Psoas muscle (tissue), 8 donors: ENCODE results near the gene C1S. TPM values are rescaled to one million over a fixed set of nuclear protein-coding genes. Genes with fewer than 3 reads are reported as not detected.
A peak's percentile ranks its signal among the peaks of the same experiment; 100 is the strongest.

ENCODE experiments used
- ATAC-seq, 4 donors: fragments of 200-7000 bp; cut with Tn5 transposase; one replicate each; pipeline ENCODE4 v1.9.1; 2020; ENCODE audit warnings: moderate library complexity in 3 of 4, mild to moderate bottlenecking in 2 of 4
- DNase-seq, 2 donors: peaks; one replicate each; pipeline ENCODE4 v3.0.0-alpha.2; 2020
- H3K27ac ChIP-seq: fragments of 200-600 bp; one replicate; pipeline ENCODE4 v1.8.0; 2022
- H3K27me3 ChIP-seq, 3 donors: fragments of 200-600 bp in 1 of 3; one replicate each; pipeline versions ENCODE4 v1.6.1 to v1.8.0; 2013 to 2022; ENCODE audit warnings: low read length in 2 of 3, mild to moderate bottlenecking in 2 of 3, moderate library complexity in 1 of 3; ENCODE audit not compliant: insufficient read depth in 3 of 3
- H3K36me3 ChIP-seq, 2 donors: fragments of 200-600 bp in 1 of 2; one replicate each; pipeline versions ENCODE4 v1.6.1 to v1.8.0; 2013 to 2022; ENCODE audit warnings: low read depth in 1 of 2, mild to moderate bottlenecking in 1 of 2, moderate library complexity in 1 of 2; ENCODE audit not compliant: insufficient read depth in 1 of 2
- H3K4me1 ChIP-seq: fragments of 200-600 bp; one replicate; pipeline ENCODE4 v1.8.0; 2022
- H3K4me3 ChIP-seq: fragments of 200-600 bp; one replicate; pipeline ENCODE4 v1.8.0; 2022; ENCODE audit warnings: mild to moderate bottlenecking
- H3K9me3 ChIP-seq: fragments of 200-600 bp; one replicate; pipeline ENCODE4 v1.8.0; 2022
- WGBS, 3 donors: extraction: QIAGEN DNeasy Blood & Tissue Kit; methylation state at CpG; one replicate each; pipeline versions ENCODE4 v1.1.6 to v1.1.7; 2013; 5-methylcytosine and 5-hydroxymethylcytosine counted together
- intact Hi-C, 2 donors: fragments of 100-400 bp; cut with DNase I; formaldehyde crosslinking; loops; one replicate each; pipeline versions ENCODE4 v1.11.0 to v1.14.2; 2022
- polyA plus RNA-seq, 3 donors: library from polyadenylated mRNA; stranded (reverse); fragments of 200-250 nt; gene quantifications; one replicate each; pipeline ENCODE4 v1.2.3, GENCODE V29; 2013
- total RNA-seq, 4 donors: library from RNA; stranded (reverse); fragmentation: NEBNext Ultra II Directional in 2 of 4; extraction: Animal tissue kit (Norgen Biotek cat#: 25700) in 2 of 4; gene quantifications; one replicate each; pipeline versions ENCODE4 v1.2.1 to v1.2.4, GENCODE V29; 2021 to 2023
- TF ChIP-seq, protein P1 (sequence below): fragments of 200-600 bp; IDR thresholded peaks from one replicate; pipeline ENCODE4 v1.8.0; 2022; ENCODE audit warnings: antibody characterized with exemption
- donor health status: healthy with polysubstance abuse.
- donor health status: DM: no; HTN: no; CAD: no; lungs with moderate emphysema.
- donor health status: Bipolar disorder and iron deficiency.
- donor health status: healthy.
- donor health status: DM: yes; HTN: yes; CAD: no.
- donor health status: DM: no; HTN: no; CAD: no.
- donor health status: DM: no; HTN: no; CAD: no.
- donor health status: DM: yes; HTN: yes; CAD: no.

C1S gene
- total and polyA plus RNA-seq, 7 donors: 35.9 to 98.5 (median 49.0) TPM

DNA sequence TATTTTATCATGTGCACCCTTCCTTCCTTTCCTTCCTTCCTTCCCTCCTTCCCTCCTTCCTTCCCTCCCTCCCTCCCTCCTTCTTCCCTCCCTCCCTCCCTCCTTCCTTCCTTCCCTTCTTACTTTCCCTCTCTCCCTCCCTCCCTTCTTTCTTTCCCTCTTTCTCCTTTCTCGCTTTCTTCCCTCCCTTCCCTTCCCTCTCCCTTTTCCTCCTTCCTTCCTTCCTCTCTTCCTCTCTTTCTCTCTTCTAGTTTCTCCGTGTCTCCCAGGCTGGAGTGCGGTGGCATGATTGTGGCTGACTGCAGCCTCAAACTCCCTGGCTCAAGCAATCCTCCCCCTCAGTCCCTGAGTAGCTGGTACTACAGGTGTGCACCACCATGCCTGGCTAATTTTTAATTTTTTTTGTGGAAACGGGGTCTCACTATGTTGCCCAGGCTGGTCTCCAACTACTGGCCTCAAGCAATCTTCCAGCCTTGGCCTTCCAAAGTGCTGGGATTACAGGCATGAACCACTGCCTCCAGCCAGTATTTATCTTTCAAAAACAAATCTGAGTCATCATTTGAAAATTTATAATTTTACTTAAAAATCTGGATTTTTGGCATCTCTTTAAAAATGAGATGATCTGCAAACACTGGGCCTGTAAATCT is 40.7 kb downstream of the C1S start:
- ATAC-seq (no peak), DNase-seq (no peak)
- Histone ChIP-seq H3K9me3 (no peaks in the 10 kb centered on the region), H3K4me1 (peaks cover 9% of the 10 kb centered on the region), H3K36me3 (peaks cover 0 to 54% of the 10 kb centered on the region in 2 donors), H3K27me3 (no peaks in the 10 kb centered on the region), H3K27ac (no peak overlapping the region), H3K4me3 (no peak overlapping the region)
- TF ChIP-seq, protein P1, sequence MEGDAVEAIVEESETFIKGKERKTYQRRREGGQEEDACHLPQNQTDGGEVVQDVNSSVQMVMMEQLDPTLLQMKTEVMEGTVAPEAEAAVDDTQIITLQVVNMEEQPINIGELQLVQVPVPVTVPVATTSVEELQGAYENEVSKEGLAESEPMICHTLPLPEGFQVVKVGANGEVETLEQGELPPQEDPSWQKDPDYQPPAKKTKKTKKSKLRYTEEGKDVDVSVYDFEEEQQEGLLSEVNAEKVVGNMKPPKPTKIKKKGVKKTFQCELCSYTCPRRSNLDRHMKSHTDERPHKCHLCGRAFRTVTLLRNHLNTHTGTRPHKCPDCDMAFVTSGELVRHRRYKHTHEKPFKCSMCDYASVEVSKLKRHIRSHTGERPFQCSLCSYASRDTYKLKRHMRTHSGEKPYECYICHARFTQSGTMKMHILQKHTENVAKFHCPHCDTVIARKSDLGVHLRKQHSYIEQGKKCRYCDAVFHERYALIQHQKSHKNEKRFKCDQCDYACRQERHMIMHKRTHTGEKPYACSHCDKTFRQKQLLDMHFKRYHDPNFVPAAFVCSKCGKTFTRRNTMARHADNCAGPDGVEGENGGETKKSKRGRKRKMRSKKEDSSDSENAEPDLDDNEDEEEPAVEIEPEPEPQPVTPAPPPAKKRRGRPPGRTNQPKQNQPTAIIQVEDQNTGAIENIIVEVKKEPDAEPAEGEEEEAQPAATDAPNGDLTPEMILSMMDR: no peak
- intact Hi-C loops: no loop called here
- 81 to 88% (median 88%) methylated on average over 4 of the region's 4 CpGs for WGBS, 3 donors

DNA sequence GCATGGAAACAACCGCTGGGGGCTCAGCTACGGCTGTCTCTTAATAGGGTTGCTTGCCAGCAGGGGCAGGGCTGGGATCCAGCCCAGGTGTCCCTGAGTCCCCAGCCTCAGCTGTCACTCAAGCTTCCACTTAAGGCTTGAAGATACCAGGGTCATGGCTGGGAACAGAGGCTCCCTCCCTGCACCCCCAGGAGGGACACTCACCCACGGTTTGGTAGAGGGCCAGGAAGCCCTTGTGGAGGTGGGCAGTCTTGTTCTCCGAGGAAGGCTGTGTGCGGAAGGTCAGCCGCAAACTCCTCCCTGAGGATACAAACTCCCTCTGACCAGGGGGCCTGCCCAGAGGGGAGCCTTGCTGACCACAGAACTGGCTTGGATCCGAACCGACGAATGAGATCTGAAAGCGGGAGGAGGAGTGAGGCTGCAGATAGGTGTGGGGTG is 41.2 kb downstream of the C1S start:
- Histone ChIP-seq H3K9me3 (no peaks in the 10 kb centered on the region), H3K4me1 (peaks cover 7% of the 10 kb centered on the region), H3K36me3 (peaks cover 0 to 54% of the 10 kb centered on the region in 2 donors), H3K27me3 (no peaks in the 10 kb centered on the region), H3K27ac (no peak overlapping the region), H3K4me3 (no peak overlapping the region)
- DNase-seq (peak in 1 of 2 donors; percentile 31), ATAC-seq (peak in 1 of 4 donors; percentile 25)
- TF ChIP-seq, protein P1: no peak
- intact Hi-C loops: no loop called here
- 74 to 80% (median 77%) methylated on average over 10 of the region's 10 CpGs for WGBS, 3 donors

DNA sequence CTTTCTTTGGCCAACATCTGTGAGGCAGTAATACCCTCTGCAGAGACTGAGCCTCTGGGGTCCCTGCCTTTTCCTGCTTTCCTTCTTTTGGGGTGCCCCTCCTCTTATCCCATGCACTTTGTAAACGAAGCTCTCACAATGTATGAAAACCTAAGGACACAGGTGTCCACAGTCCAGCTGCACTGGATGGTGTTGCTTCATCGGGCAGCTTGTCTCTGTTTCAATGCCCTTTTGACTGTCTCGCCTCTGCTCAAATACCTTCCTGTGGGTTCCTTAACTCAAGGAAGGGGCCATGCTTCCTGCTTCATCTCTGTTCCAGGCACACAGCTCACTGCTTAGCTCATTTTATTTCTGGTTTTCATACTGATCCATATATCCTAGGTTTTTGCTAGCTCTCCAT is 42.1 kb downstream of the C1S start:
- Histone ChIP-seq H3K36me3 (peaks cover 0 to 51% of the 10 kb centered on the region in 2 donors), H3K9me3 (no peaks in the 10 kb centered on the region), H3K27ac (no peak overlapping the region), H3K4me1 (peaks cover 1% of the 10 kb centered on the region), H3K27me3 (no peaks in the 10 kb centered on the region), H3K4me3 (no peak overlapping the region)
- DNase-seq: no peak
- intact Hi-C loops: no loop called here
- WGBS, 3 donors: 75 to 76% (median 76%) methylated on average over 3 of the region's 3 CpGs
- ATAC-seq: no peak
- TF ChIP-seq, protein P1: no peak

DNA sequence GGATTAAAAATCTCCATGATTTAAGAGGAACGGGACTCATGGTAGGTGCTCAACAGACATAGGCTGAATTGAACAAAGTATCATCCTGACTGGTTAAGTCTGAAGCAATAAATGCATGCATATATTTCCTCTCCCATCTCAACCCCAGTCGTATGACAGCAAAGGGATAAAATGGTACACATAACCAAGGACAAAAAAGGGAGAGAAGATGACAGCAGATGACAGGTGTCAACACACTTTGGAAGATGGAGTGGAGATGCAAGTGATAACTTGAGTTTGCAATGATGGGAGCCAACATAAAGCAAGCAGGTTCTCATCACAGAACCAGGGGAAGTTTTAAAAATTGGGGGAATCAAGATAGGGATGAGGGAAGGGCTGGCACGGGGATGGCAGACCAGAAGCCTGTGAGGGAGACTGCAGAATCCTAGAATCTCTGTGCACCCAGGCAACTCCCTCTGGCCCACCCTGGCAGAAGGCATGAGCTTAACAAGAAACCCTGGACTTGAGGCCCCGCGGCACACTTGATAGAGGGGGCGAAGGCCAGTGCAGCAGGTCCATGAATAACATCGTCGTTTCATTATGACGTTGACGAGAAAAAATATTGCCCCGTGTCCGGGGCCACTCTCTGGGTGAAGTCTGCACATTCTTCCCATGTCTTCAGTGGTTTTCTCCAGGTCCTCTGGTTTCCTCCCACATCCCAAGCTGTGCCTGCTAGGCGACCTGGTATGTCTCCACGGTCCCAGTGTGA is 43.5 kb downstream of the C1S start:
- intact Hi-C loops: no loop called here
- 87 to 91% (median 89%) methylated on average over 14 of the region's 14 CpGs for WGBS, 3 donors

More for the DNA sequence above, 43.5 kb downstream of the C1S start:
- peaks cover 0 to 42% of the 10 kb centered on the region in 2 donors for H3K36me3 ChIP-seq
- H3K27me3 ChIP-seq: no peaks in the 10 kb centered on the region
- no peak overlapping the region for H3K4me3 ChIP-seq
- DNase-seq (no peak), ATAC-seq (no peak)
- H3K9me3 ChIP-seq: no peaks in the 10 kb centered on the region
- TF ChIP-seq, protein P1: no peak
- peaks cover 4% of the 10 kb centered on the region for H3K4me1 ChIP-seq
- no peak overlapping the region for H3K27ac ChIP-seq
